Measurements from ENCODE around the gene PAPPA2.
A peak's percentile ranks its signal among the peaks of the same experiment; 100 is the strongest.
"Not testable (repeated sequence)": the region's sequence is repeated elsewhere in the genome, so short reads cannot be mapped to it uniquely, and the experiment has no call there.

PAPPA2 gene

GRCh38 chr1:176744142-176744541 is 281.2 kb downstream of the PAPPA2 start:
- no peak overlapping the region for H3K27ac ChIP-seq
- TF ChIP-seq ZFX (IDR thresholded peaks at IDR 0.05): no peak
- no peak for TF ChIP-seq CTCF (conservative IDR thresholded peaks at IDR 0.05)

- TF ChIP-seq CTCF (conservative IDR thresholded peaks at IDR 0.05) (peak; percentile 78), ZFX (IDR thresholded peaks at IDR 0.05) (no peak)
- H3K27ac ChIP-seq: no peak overlapping the region
These were observed 283.0 kb downstream of the PAPPA2 start for GRCh38 chr1:176745945-176746344.

GRCh38 chr1:176752505-176752904 is 289.5 kb downstream of the PAPPA2 start:
- no peak overlapping the region for H3K27ac ChIP-seq
- TF ChIP-seq CTCF (conservative IDR thresholded peaks at IDR 0.05) (no peak), ZFX (IDR thresholded peaks at IDR 0.05) (no peak)

GRCh38 chr1:176754676-176755075 is 291.7 kb downstream of the PAPPA2 start:
- no peak overlapping the region for H3K27ac ChIP-seq
- TF ChIP-seq ZFX (IDR thresholded peaks at IDR 0.05) (no peak), CTCF (conservative IDR thresholded peaks at IDR 0.05) (no peak)

- not testable (repeated sequence) for H3K27ac ChIP-seq
These were observed 293.8 kb downstream of the PAPPA2 start for GRCh38 chr1:176756817-176757216.

GRCh38 chr1:176765608-176766007 is 302.6 kb downstream of the PAPPA2 start:
- no peak for TF ChIP-seq CTCF (conservative IDR thresholded peaks at IDR 0.05)
- TF ChIP-seq ZFX (IDR thresholded peaks at IDR 0.05): no peak
- no peak overlapping the region for H3K27ac ChIP-seq

GRCh38 chr1:176766779-176767178 is 303.8 kb downstream of the PAPPA2 start:
- TF ChIP-seq ZFX (IDR thresholded peaks at IDR 0.05) (no peak), CTCF (conservative IDR thresholded peaks at IDR 0.05) (no peak)
- no peak overlapping the region for H3K27ac ChIP-seq

GRCh38 chr1:176767714-176768136 is 304.8 kb downstream of the PAPPA2 start:
- H3K27ac ChIP-seq: no peak overlapping the region
- TF ChIP-seq CTCF (conservative IDR thresholded peaks at IDR 0.05) (no peak), ZFX (IDR thresholded peaks at IDR 0.05) (no peak)
